ENCODE results near the gene PIP4K2A. TPM values are rescaled to one million over a fixed set of nuclear protein-coding genes. Genes with fewer than 3 reads are reported as not detected.

PIP4K2A gene
- total and polyA plus RNA-seq, 2 experiments from 2014 or later = 39.9 to 40.1 TPM

- Histone ChIP-seq H3F3A (replicated peaks; ENCODE audit: low read depth) (no peaks in the 10 kb centered on the region), H3K27ac (ENCODE audit: low read depth) (no peak overlapping the region), H3K9me2 (ENCODE audit: insufficient read depth) (no peaks in the 10 kb centered on the region), H3K4me3 (no peak overlapping the region), H3K36me3 (ENCODE audit: insufficient read depth) (no peaks in the 10 kb centered on the region), H3K79me2 (replicated peaks; ENCODE audit: insufficient read depth) (no peaks in the 10 kb centered on the region), H3K4me1 (ENCODE audit: insufficient read depth) (no peaks in the 10 kb centered on the region; the same call in 1 of the 2 replicates), H3K4me2 (no peak overlapping the region), H3K27me3 (ENCODE audit: insufficient read depth) (no peaks in the 10 kb centered on the region), H2AFZ (no peak overlapping the region), H4K20me1 (replicated peaks; ENCODE audit: insufficient read depth) (peaks cover 4% of the 10 kb centered on the region; the same call in 1 of the 2 replicates)
- Mint-ChIP-seq H3K36me3 (ENCODE audit: low read depth) (no peaks in the 10 kb centered on the region), H3K4me3 (no peak overlapping the region), H3K27me3 (ENCODE audit: insufficient read depth, low read depth, poor library complexity) (peaks cover 2% of the 10 kb centered on the region), H3K27ac (no peak overlapping the region), H3K9me3 (no peaks in the 10 kb centered on the region), H3K4me1 (peaks cover 23% of the 10 kb centered on the region)
- DNase-seq (ENCODE audit: low spot score) (no peak), ATAC-seq (no peak)
- TF ChIP-seq NANOG (IDR thresholded peaks at IDR 0.05; ENCODE audit: borderline replicate concordance) (no peak), ZNF114 (CRISPR knock-in tag; IDR thresholded peaks at IDR 0.05) (no peak), EZH2phosphoT487 (IDR thresholded peaks at IDR 0.05; ENCODE audit: unreplicated experiment) (no peak), POLR2AphosphoS5 (IDR thresholded peaks at IDR 0.05; ENCODE audit: low read depth) (no peak)
- TF ChIP-seq, protein P1, sequence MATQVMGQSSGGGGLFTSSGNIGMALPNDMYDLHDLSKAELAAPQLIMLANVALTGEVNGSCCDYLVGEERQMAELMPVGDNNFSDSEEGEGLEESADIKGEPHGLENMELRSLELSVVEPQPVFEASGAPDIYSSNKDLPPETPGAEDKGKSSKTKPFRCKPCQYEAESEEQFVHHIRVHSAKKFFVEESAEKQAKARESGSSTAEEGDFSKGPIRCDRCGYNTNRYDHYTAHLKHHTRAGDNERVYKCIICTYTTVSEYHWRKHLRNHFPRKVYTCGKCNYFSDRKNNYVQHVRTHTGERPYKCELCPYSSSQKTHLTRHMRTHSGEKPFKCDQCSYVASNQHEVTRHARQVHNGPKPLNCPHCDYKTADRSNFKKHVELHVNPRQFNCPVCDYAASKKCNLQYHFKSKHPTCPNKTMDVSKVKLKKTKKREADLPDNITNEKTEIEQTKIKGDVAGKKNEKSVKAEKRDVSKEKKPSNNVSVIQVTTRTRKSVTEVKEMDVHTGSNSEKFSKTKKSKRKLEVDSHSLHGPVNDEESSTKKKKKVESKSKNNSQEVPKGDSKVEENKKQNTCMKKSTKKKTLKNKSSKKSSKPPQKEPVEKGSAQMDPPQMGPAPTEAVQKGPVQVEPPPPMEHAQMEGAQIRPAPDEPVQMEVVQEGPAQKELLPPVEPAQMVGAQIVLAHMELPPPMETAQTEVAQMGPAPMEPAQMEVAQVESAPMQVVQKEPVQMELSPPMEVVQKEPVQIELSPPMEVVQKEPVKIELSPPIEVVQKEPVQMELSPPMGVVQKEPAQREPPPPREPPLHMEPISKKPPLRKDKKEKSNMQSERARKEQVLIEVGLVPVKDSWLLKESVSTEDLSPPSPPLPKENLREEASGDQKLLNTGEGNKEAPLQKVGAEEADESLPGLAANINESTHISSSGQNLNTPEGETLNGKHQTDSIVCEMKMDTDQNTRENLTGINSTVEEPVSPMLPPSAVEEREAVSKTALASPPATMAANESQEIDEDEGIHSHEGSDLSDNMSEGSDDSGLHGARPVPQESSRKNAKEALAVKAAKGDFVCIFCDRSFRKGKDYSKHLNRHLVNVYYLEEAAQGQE (IDR thresholded peaks at IDR 0.05; ENCODE audit: unreplicated experiment) = no peak
Measured at GRCh38 chr10:22557321-22557720, 157.1 kb downstream of the PIP4K2A start.

DNA sequence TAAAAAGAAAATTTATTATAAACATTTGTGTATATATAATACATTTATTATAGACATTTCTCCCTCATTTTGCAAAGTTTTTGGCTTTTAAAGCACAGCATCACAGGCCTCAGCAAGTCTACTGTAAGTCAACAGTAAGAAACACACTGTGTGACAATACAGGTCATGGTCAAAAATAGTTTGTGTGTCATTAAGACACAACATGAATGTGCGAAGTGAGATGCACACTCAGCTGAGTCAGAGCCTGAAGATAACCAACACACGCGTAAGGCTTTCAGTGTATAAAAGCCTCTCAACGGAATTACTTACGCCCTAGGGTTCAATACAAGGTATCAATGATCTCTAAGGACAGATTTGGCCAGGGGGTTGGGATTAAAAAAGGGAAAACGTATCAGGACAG is 157.6 kb downstream of the PIP4K2A start:
- Histone ChIP-seq H3K36me3 (ENCODE audit: insufficient read depth) (no peaks in the 10 kb centered on the region), H3K4me1 (ENCODE audit: insufficient read depth) (peaks cover 3% of the 10 kb centered on the region), H3K79me2 (replicated peaks; ENCODE audit: insufficient read depth) (no peaks in the 10 kb centered on the region), H3K27ac (ENCODE audit: low read depth) (no peak overlapping the region), H4K20me1 (replicated peaks; ENCODE audit: insufficient read depth) (peaks cover 4% of the 10 kb centered on the region; the same call in 1 of the 2 replicates), H3K4me3 (no peak overlapping the region), H3K4me2 (no peak overlapping the region), H2AFZ (no peak overlapping the region), H3K9me2 (ENCODE audit: insufficient read depth) (no peaks in the 10 kb centered on the region), H3F3A (replicated peaks; ENCODE audit: low read depth) (no peaks in the 10 kb centered on the region), H3K27me3 (ENCODE audit: insufficient read depth) (no peaks in the 10 kb centered on the region)
- Mint-ChIP-seq H3K36me3 (ENCODE audit: low read depth) (no peaks in the 10 kb centered on the region), H3K27me3 (ENCODE audit: insufficient read depth, low read depth, poor library complexity) (peaks cover 2% of the 10 kb centered on the region), H3K9me3 (no peaks in the 10 kb centered on the region), H3K4me3 (no peak overlapping the region), H3K4me1 (peaks cover 24% of the 10 kb centered on the region), H3K27ac (0 out of 2 replicates have a peak overlapping the region, but pooled peaks have one; percentile 19)
- no peak for ATAC-seq
- DNase-seq (ENCODE audit: low spot score) = no peak
- TF ChIP-seq ZNF331 (CRISPR knock-in tag; IDR thresholded peaks at IDR 0.05; ENCODE audit: low read depth) (no peak), ETS1 (IDR thresholded peaks at IDR 0.05) (no peak), EZH2 (IDR thresholded peaks at IDR 0.05; ENCODE audit: low read depth, unreplicated experiment) (no peak), STAT1 (IDR thresholded peaks at IDR 0.05; ENCODE audit: unreplicated experiment) (no peak), CREB1 (CRISPR knock-in tag; IDR thresholded peaks at IDR 0.05; ENCODE audit: low read depth) (no peak), EZH2phosphoT487 (IDR thresholded peaks at IDR 0.05; ENCODE audit: unreplicated experiment) (no peak), POLR2AphosphoS5 (IDR thresholded peaks at IDR 0.05; ENCODE audit: low read depth) (no peak), JUNB (IDR thresholded peaks at IDR 0.05; ENCODE audit: unreplicated experiment) (no peak), ZNF114 (CRISPR knock-in tag; IDR thresholded peaks at IDR 0.05) (no peak)
- TF ChIP-seq, protein P1 (IDR thresholded peaks at IDR 0.05; ENCODE audit: unreplicated experiment) = no peak
